GM18502 (cell line): ENCODE data around the gene PPHLN1.

ENCODE experiments used
- ATAC-seq: cut with Tn5 transposase; IDR thresholded peaks from one replicate; pipeline ENCODE4 v1.9.1; 2021; ENCODE audit warnings: mild to moderate bottlenecking; ENCODE audit not compliant: unreplicated experiment, poor library complexity

Gene PPHLN1

DNA sequence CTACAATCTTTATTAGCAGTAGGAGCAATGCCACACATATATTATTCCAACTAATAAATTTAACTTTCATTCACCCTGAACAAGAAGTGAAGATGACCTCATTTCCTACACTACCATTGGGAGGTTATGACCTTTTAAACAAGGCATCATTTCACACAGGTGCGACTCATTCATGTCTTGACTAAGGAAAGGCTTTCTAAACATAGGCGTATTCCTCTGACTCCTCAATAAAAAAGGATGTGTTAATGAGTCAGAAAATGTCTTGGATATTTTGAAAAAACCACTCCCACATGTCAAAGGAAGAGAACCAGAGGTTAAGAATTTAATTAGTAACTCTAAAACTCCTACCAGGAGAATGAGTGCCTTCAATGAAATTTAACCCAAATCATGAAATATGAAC, 148.4 kb downstream of the PPHLN1 start:
- no peak for ATAC-seq

DNA sequence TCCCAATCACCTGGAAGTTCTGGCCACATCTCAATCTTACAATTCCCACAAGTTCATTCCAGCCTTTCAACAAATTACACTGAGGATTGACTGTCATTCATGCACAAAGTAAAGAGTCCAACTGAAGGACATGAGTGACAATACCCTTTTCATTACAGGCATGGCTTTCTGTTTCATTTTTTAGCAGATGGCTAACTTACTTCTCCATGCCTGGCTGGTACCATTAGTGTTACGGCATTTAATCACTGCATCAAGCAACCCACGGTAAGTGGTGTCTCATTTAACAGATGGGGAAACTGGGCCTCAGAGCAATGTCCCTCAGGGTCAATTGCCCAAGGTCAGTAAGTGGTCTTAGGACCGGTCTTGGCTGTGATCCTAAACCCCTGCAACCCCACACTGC, 149.1 kb downstream of the PPHLN1 start:
- peak; percentile 54 for ATAC-seq

DNA sequence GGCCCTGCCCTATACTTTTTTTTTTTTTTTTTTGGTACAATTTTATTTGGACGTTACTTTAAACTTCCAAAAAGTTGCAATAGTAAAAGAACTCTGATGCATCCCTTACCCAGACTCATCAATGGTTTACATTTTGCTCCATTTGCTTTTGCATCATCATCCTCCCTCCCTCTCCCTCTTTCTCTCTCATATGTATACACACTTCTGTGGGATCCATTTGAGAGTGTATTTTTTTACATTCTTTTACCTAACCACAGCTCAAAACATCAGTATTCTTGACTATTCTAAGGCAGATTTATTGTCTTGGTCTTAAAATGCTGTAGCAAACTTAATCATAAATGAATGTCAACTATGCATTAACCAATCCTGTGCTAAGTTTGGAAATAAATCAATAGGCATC, 152.0 kb downstream of the PPHLN1 start:
- no peak for ATAC-seq

DNA sequence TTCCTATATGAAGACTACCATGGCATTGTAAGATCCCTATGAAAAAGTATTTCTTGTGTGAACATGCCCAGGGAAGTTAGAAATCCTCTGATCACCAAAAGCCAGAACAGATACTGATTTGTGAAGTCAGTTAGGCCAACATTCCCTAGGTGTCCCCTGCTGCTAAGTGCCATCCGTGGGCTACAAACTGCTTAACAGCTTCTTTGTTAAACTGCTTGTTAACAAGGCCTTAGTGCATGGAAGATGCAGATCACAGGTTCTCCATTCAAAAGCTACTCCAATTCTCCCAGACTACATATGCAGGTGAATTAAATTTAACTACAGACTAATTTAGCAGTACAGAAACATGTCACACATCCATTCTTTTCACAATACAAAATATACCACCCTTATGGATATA, 155.4 kb downstream of the PPHLN1 start:
- no peak for ATAC-seq

DNA sequence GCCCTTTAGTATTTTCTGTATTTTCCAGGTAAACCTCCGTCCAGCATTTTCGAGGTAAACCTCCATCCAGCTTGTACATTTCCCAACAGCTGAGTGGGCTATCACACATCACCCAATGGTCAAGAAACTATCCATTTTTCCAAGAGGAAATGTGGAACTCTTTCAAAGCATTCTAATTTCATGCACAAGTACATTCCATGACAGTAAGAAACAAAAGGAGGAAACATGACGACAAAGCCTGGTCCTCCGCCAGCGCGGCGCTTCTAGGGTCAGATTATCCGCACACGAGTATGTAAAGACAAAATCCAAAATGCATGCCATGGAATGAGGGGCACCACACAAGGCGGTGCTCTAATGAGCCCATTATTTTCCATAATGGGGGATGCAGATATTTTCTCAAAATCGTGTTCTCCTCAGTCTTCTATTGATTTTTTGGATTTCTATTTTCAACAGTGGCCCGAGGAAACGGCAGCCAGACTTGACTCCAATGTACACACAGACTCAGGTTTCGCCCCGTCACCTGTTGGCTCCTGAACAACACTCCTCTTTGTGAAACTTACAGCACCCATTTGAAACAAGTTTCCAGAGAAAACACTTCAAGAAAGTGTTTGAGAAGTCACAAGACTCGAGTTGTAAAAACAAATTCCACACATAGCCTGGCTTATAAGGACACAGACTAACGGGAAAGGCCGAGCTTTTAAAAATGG, 156.2 kb downstream of the PPHLN1 start:
- no peak for ATAC-seq

DNA sequence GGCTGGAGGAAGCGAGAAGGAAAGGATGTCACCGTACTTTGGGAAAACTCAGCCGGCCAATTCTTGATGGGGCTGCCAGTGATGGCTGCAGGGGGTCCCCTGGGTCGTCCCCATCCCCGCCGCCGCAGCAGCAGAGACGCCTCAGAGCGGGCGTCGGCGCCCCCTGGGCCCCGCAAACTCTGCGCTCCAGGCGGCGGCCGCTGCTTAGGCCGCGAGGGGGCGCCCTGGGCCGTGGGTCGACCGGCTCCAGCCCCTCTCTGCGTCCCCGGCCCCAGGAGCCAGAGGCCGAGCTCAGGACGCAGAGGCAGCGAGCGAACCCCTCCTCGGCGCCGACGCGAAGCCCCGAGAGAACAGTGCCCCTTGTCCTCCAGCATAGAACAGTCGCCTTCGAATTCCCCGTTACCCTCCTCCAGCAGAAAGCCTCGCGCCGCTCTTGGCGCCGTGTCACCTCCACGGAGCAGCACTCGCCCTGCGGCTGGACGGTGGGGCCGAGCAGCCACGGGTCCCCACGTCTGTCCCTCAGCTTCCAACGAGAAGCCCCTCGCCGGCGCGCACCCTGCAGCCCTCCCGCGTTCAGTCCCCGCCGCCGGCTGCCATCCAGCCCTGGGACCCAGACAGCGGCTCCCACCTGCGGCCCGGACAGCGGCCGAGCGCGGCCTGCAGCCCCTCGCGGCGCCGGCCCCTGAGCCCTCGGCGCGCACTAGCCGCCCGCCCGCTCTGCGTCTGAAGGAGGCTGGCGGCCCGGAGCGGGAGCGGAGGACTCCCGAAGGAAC, 157.0 kb downstream of the PPHLN1 start:
- peak; percentile 74 for ATAC-seq

DNA sequence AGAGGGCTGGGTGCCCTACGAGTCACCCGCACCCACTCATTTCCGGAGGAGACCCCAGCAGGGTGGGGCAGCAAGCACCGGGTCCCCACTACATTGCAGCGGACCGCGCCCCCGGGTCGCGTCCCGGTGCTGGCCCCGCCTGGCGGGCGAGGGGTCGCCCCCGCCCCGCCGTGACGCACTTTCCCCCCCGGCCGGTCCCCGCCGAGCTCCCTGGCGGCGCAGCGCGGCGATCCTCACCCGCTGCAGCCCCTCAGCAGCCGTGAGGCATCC, 157.5 kb downstream of the PPHLN1 start:
- peak; percentile 34 for ATAC-seq

DNA sequence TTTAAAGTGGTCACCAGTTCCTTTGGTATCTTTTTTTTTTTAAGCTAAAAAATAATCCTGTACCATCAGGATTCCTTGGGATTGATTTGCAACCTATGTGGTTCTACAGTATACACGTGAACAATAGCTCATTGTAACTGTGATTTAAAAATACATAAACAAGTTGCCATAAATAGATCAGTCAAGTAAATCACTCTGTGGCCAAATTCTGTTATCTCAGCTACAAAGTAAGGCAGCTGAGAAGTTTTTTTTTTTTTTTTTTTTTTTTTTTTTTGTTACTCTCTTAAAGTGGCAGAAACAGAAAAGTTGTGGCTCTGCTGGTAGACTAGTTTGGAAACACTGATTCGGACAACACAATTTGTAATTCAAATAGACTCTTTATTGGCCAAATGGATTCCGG, 159.0 kb downstream of the PPHLN1 start:
- ATAC-seq = no peak

DNA sequence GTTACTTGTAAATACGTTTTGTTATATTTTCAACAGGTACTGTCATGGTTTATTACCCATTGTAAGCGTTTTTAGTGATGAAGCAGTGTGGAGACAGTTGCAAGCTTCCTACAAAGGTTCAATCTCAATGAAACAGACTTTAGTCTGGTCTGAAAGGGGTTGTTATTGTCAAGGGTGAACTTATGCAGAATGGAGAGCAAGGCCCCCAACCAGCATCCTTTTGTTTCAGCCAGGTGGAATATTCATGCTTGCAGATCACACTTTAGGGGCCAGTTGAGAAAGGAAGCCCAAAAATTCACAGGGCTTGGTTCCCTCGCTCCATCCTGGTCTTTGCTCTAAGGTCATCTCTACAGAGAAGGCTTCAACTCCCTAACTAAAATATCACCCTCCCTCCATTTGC, 159.9 kb downstream of the PPHLN1 start:
- ATAC-seq = no peak

DNA sequence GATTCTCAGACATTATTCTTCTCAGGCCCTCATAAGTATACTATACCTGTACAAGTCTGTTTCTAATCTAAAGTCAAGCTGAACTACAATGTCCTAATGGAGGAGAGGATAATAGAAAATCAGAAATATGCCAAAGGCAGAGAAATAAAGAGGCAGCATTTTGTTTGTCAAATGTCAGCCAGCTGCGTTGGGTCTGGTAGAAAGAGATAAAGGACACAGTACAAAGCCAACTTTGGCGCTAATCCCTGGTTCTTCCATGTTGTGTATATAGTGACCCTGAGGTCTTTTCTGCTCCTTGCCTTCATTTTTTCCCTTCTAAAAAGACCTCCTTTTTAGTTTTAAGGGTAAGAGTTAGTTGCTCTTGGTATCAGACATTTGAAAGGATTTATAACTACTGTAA, 160.4 kb downstream of the PPHLN1 start:
- no peak for ATAC-seq

DNA sequence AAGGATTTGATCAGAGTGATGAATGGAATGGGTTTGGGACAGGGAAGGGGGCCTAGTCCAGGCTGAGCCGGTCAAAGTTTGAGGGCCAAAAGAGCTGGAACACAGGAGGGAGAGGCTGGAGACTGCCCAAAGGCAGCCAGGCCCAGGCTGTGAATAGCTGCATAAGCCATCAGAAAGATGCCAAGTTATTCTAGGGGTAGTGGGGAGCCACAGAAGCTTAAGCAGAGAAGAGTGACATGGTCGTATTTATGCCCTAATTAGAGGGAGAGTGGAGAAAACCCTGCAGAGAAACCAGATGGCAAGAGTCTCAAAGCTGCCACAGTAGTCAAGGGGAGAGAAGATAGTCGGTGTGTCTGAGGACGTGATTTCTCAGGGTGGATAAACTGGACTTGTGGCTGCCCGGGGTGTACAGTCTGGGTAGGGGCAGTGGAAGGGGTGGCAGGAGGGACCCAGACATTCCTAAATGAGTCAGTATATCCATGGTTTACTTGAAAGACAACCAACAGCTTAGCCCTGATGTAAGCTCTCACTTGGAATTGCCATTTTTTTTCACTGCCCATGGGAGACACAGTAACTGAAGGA, 164.4 kb downstream of the PPHLN1 start:
- no peak for ATAC-seq
